Kidney (tissue), 14 donors: ENCODE data around the gene EIF3A. TPM values are rescaled to one million over a fixed set of nuclear protein-coding genes. Genes with fewer than 3 reads are reported as not detected.

Experiments used
- DNase-seq, 5 donors: peaks; one replicate each; pipeline ENCODE4 v3.0.0-alpha.2; 2013 to 2020
- FAIRE-seq: peaks from 2 replicates; lab custom pipeline; 2012; peaks lifted over from hg19 to GRCh38; lab: Jason Lieb, UNC
- H3K27ac ChIP-seq, 2 donors: one replicate each; pipeline ENCODE4 v1.7.0; 2013; ENCODE audit warnings: low read depth in 2 of 2, low read length in 2 of 2, inconsistent platforms in 1 of 2
- H3K27me3 ChIP-seq: one replicate; pipeline ENCODE4 v1.7.1; 2013; ENCODE audit warnings: low read length, inconsistent platforms; ENCODE audit not compliant: control insufficient read depth, insufficient read depth
- H3K36me3 ChIP-seq, 3 donors: one replicate each; pipeline versions ENCODE4 v1.7.0 to v1.7.1; 2013; ENCODE audit warnings: low read length in 3 of 3, control low read depth in 1 of 3, inconsistent platforms in 1 of 3; ENCODE audit not compliant: insufficient read depth in 3 of 3, control insufficient read depth in 2 of 3
- H3K4me1 ChIP-seq, 3 donors: one replicate each; pipeline versions ENCODE4 v1.7.0 to v1.7.1; 2013; ENCODE audit warnings: low read length in 3 of 3, inconsistent platforms in 1 of 3, low read depth in 1 of 3; ENCODE audit not compliant: control insufficient read depth in 2 of 3, insufficient read depth in 2 of 3
- H3K4me3 ChIP-seq, 3 donors: one replicate each; pipeline versions ENCODE4 v1.7.0 to v1.8.1; 2013; ENCODE audit warnings: low read length in 3 of 3, control low read depth in 1 of 3, inconsistent platforms in 1 of 3
- H3K9ac ChIP-seq, 3 donors: one replicate each; pipeline versions ENCODE4 v1.7.0 to v1.7.1; 2013; ENCODE audit warnings: low read length in 3 of 3, control low read depth in 1 of 3, inconsistent platforms in 1 of 3
- H3K9me3 ChIP-seq, 3 donors: one replicate each; pipeline versions ENCODE4 v1.7.0 to v1.7.1; 2013; ENCODE audit warnings: low read length in 3 of 3, control low read depth in 1 of 3, inconsistent platforms in 1 of 3; ENCODE audit not compliant: control insufficient read depth in 2 of 3, insufficient read depth in 1 of 3
- CTCF ChIP-seq: IDR thresholded peaks from 3 replicates; pipeline ENCODE4 v1.5.1; 2012; ENCODE audit warnings: mild to moderate bottlenecking, moderate library complexity, borderline replicate concordance; ENCODE audit not compliant: insufficient read depth; ENCODE audit errors: extremely low read depth
- intact Hi-C: fragments of 100-400 bp; cut with DNase I; formaldehyde crosslinking; loops from one replicate; pipeline ENCODE4 v1.11.1; 2022
- polyA plus RNA-seq: library from polyadenylated mRNA; stranded (reverse); fragments of 350-450 nt; fragmentation: Illumina TruSeq; extraction: RNeasy Lipid Tissue Mini Kit (QIAGEN cat#74804); gene quantifications from one replicate; pipeline ENCODE4 v1.2.3, GENCODE V29; 2014; ENCODE audit warnings: low read depth, low replicate concordance; ENCODE audit not compliant: insufficient read depth
- total RNA-seq: library from RNA; stranded (reverse); fragmentation: NEBNext Ultra II Directional; extraction: Animal tissue kit (Norgen Biotek cat#: 25700); gene quantifications from one replicate; pipeline ENCODE4 v1.2.1, GENCODE V29; 2021
- donor health status: control.
- donor health status: control.
- donor health status: control.
- donor health status: control.
- donor health status: control.
- donor health status: DM: yes; HTN: yes; CAD: no.
- donor health status: Normal renal cell carcinoma (clear cell type).

Gene EIF3A
- total and polyA plus RNA-seq, 2 donors from 2014 or later: 24.9 to 95.6 TPM

- FAIRE-seq (no peak), DNase-seq (no peak)
- H3K9ac ChIP-seq: no peak overlapping the region
- intact Hi-C loops: no loop called here
- H3K27ac ChIP-seq: no peak overlapping the region
- no peaks in the 10 kb centered on the region for H3K27me3 ChIP-seq
- H3K4me1 ChIP-seq: no peaks in the 10 kb centered on the region
- H3K36me3 ChIP-seq: peaks cover 11 to 44% (median 25%) of the 10 kb centered on the region in 3 donors
- no peak overlapping the region for H3K4me3 ChIP-seq
- no peak for TF ChIP-seq CTCF
- no peaks in the 10 kb centered on the region for H3K9me3 ChIP-seq
Observed at GRCh38 chr10:119070395-119071165, 10.0 kb downstream of the EIF3A start.

- Histone ChIP-seq H3K9ac (no peak overlapping the region), H3K27ac (no peak overlapping the region), H3K4me3 (no peak overlapping the region), H3K36me3 (peaks cover 26 to 73% (median 50%) of the 10 kb centered on the region in 3 donors), H3K4me1 (no peaks in the 10 kb centered on the region), H3K27me3 (no peaks in the 10 kb centered on the region), H3K9me3 (no peaks in the 10 kb centered on the region)
- DNase-seq (no peak), FAIRE-seq (no peak)
- no peak for TF ChIP-seq CTCF
- intact Hi-C loops: no loop called here
Observed at GRCh38 chr10:119061926-119062325, 18.7 kb downstream of the EIF3A start.

GRCh38 chr10:119061352-119061751, 19.3 kb downstream of the EIF3A start:
- no peak for DNase-seq
- intact Hi-C loops: no loop called here
- TF ChIP-seq CTCF: no peak
- Histone ChIP-seq H3K9me3 (no peaks in the 10 kb centered on the region), H3K4me3 (no peak overlapping the region), H3K9ac (no peak overlapping the region), H3K27ac (no peak overlapping the region), H3K27me3 (no peaks in the 10 kb centered on the region), H3K36me3 (peaks cover 26 to 74% (median 55%) of the 10 kb centered on the region in 3 donors), H3K4me1 (no peaks in the 10 kb centered on the region)
- FAIRE-seq: no peak
